Spinal cord (tissue), 10 donors: Measurements from ENCODE around the gene RIN2. TPM values are rescaled to one million over a fixed set of nuclear protein-coding genes. Genes with fewer than 3 reads are reported as not detected.

Source experiments
- DNase-seq, 6 donors: peaks; one replicate each; pipeline versions ENCODE4 v3.0.0 to v3.0.0-alpha.2; 2013 to 2015; ENCODE audit warnings: low spot score in 6 of 6, low read depth in 4 of 6
- H3K27ac ChIP-seq: one replicate; pipeline ENCODE4 v1.5.1; 2013; ENCODE audit warnings: low read depth, low read length, control low read depth
- H3K27me3 ChIP-seq: one replicate; pipeline ENCODE4 v1.6.1; 2013; ENCODE audit warnings: low read length; ENCODE audit not compliant: control insufficient read depth, insufficient read depth
- H3K36me3 ChIP-seq: one replicate; pipeline ENCODE4 v1.6.1; 2013; ENCODE audit warnings: low read length; ENCODE audit not compliant: control insufficient read depth, insufficient read depth
- H3K4me1 ChIP-seq: one replicate; pipeline ENCODE4 v1.6.1; 2013; ENCODE audit warnings: low read length; ENCODE audit not compliant: control insufficient read depth, insufficient read depth
- H3K4me3 ChIP-seq: one replicate; pipeline ENCODE4 v1.5.1; 2013; ENCODE audit warnings: low read depth, low read length, control low read depth
- H3K9me3 ChIP-seq: one replicate; pipeline ENCODE4 v1.6.1; 2013; ENCODE audit warnings: low read length; ENCODE audit not compliant: control insufficient read depth, insufficient read depth
- WGBS: methylation state at CpG from one replicate; pipeline ENCODE4 v1.1.5; 2013; ENCODE audit warnings: missing lambda C conversion rate; ENCODE audit not compliant: insufficient coverage; 5-methylcytosine and 5-hydroxymethylcytosine counted together
- long read RNA-seq, 4 donors: transcript quantifications; one replicate each; lab custom pipeline, GENCODE V29; 2026
- polyA plus RNA-seq, 2 donors: library from polyadenylated mRNA; unstranded; fragments of 120-200 nt; gene quantifications; one replicate each; pipeline ENCODE4 v1.2.1, GENCODE V29; 2013; ENCODE audit not compliant: insufficient read length in 2 of 2
- total RNA-seq, 2 donors: library from RNA; depleted of rRNA in 1 of 2; stranded (reverse); fragments of 120-200 nt in 1 of 2; fragments of >200 nt in 1 of 2; gene quantifications; one replicate each; pipeline versions ENCODE4 v1.2.3 to v1.2.4, GENCODE V29; 2013 to 2014
- donor health status: healthy.

RIN2 gene
- total RNA-seq, result 10 to 100 TPM; 32.0 to 49.6 TPM
- polyA plus RNA-seq, result 10 to 100 TPM; 29.8 to 31.6 TPM
- long read RNA-seq, donor 1, full-length matches to known transcripts, result 1 of 1 reads
- long read RNA-seq, donor 1, partial matches to known transcripts, result 0 of 1 reads
- long read RNA-seq, donor 1, other reads (novel, unspliced or antisense), result 0 of 1 reads
- long read RNA-seq, donor 2, full-length matches to known transcripts, result 2 of 2 reads
- long read RNA-seq, donor 2, partial matches to known transcripts, result 0 of 2 reads
- long read RNA-seq, donor 2, other reads (novel, unspliced or antisense), result 0 of 2 reads
- long read RNA-seq, donor 3, result 0 reads
- long read RNA-seq, donor 4, partial matches to known transcripts, result 6 of 7 reads
- long read RNA-seq, donor 4, other reads (novel, unspliced or antisense), result 0 of 7 reads

GRCh38 chr20:19758133-19758500 is at the start of gene RIN2:
TSS of gene RIN2 (plus strand) at chr20:19758258. CDS start at chr20:19889602, 131,344 bp downstream.
- H3K9me3 ChIP-seq, result no peaks in the 10 kb centered on the region
- WGBS, result 0% methylated on average over 24 of the region's 25 CpGs
- no peaks in the 10 kb centered on the region for H3K36me3 ChIP-seq
- peak within 1 kb of the TSS; percentile 65 for H3K4me3 ChIP-seq
- no peaks in the 10 kb centered on the region for H3K27me3 ChIP-seq
- H3K4me1 ChIP-seq, result peaks cover 23% of the 10 kb centered on the region
- DNase-seq, result peak in 1 of 6 donors; percentile 15
- H3K27ac ChIP-seq, result peak within 1 kb of the TSS; percentile 90

GRCh38 chr20:19709635-19710335 is 48.3 kb upstream of the RIN2 start:
- no peak for DNase-seq
- Histone ChIP-seq H3K4me3 (no peak overlapping the region), H3K4me1 (peaks cover 3% of the 10 kb centered on the region), H3K27me3 (no peaks in the 10 kb centered on the region), H3K9me3 (no peaks in the 10 kb centered on the region), H3K27ac (no peak overlapping the region), H3K36me3 (peaks cover 3% of the 10 kb centered on the region)
- 100% methylated on average over 1 of the region's 1 CpG for WGBS

GRCh38 chr20:19710336-19711120 is 47.5 kb upstream of the RIN2 start:
- H3K9me3 ChIP-seq, result no peaks in the 10 kb centered on the region
- peaks cover 3% of the 10 kb centered on the region for H3K36me3 ChIP-seq
- no peak overlapping the region for H3K27ac ChIP-seq
- H3K4me3 ChIP-seq, result no peak overlapping the region
- no peaks in the 10 kb centered on the region for H3K4me1 ChIP-seq
- WGBS, result 31% methylated on average over 4 of the region's 5 CpGs
- peak in 2 of 6 donors; percentile 25 to 58 for DNase-seq
- no peaks in the 10 kb centered on the region for H3K27me3 ChIP-seq

GRCh38 chr20:19711126-19711525 is 46.9 kb upstream of the RIN2 start:
- Histone ChIP-seq H3K9me3 (no peaks in the 10 kb centered on the region), H3K4me1 (no peaks in the 10 kb centered on the region), H3K27ac (no peak overlapping the region), H3K36me3 (peaks cover 3% of the 10 kb centered on the region), H3K27me3 (no peaks in the 10 kb centered on the region), H3K4me3 (no peak overlapping the region)
- no peak for DNase-seq
- WGBS, result 89% methylated on average over 11 of the region's 11 CpGs

DNA sequence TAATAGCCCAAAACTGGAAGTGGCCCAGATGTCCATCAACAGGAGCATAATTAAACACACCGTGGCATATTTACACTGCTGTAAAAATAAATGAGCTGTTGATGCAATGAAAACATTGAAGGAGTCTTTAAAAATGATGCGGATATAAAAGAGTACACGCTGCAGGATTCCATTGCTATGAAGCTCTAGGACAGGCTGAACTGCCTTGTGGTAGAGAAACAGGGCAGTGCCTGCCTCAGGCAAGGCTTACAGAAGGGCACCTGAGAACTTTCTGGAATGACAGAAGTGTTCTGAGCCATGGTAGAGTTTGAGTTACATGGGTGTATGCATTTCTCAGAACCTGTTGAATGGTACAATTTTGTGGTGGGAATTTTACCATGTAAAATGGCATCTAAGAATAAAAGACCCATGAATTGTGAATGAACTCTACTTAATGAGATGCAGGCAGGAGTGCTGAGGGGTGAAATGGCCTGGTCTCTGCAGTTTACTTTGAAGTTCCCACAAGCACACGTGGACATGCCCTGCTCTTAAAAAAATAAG is 45.3 kb upstream of the RIN2 start:
- WGBS, result 58% methylated on average over 2 of the region's 4 CpGs
- Histone ChIP-seq H3K4me3 (no peak overlapping the region), H3K4me1 (no peaks in the 10 kb centered on the region), H3K27me3 (no peaks in the 10 kb centered on the region), H3K36me3 (peaks cover 3% of the 10 kb centered on the region), H3K9me3 (no peaks in the 10 kb centered on the region), H3K27ac (no peak overlapping the region)
- DNase-seq, result peak in 1 of 6 donors; percentile 17

GRCh38 chr20:19713822-19714578 is 44.1 kb upstream of the RIN2 start:
- H3K9me3 ChIP-seq, result no peaks in the 10 kb centered on the region
- no peaks in the 10 kb centered on the region for H3K27me3 ChIP-seq
- no peak for DNase-seq
- WGBS, result 80% methylated on average over 1 of the region's 2 CpGs
- H3K36me3 ChIP-seq, result peaks cover 3% of the 10 kb centered on the region
- no peak overlapping the region for H3K27ac ChIP-seq
- no peaks in the 10 kb centered on the region for H3K4me1 ChIP-seq
- no peak overlapping the region for H3K4me3 ChIP-seq

GRCh38 chr20:19714579-19714840 is 43.5 kb upstream of the RIN2 start:
- H3K27me3 ChIP-seq, result no peaks in the 10 kb centered on the region
- H3K36me3 ChIP-seq, result peaks cover 3% of the 10 kb centered on the region
- WGBS, result 80% methylated on average over 1 of the region's 1 CpG
- H3K4me1 ChIP-seq, result no peaks in the 10 kb centered on the region
- H3K27ac ChIP-seq, result no peak overlapping the region
- no peaks in the 10 kb centered on the region for H3K9me3 ChIP-seq
- H3K4me3 ChIP-seq, result no peak overlapping the region
- DNase-seq, result no peak

- Histone ChIP-seq H3K9me3 (no peaks in the 10 kb centered on the region), H3K27me3 (no peaks in the 10 kb centered on the region), H3K4me1 (no peaks in the 10 kb centered on the region), H3K36me3 (peaks cover 9% of the 10 kb centered on the region), H3K27ac (no peak overlapping the region), H3K4me3 (no peak overlapping the region)
- WGBS, result 90% methylated on average over 2 of the region's 3 CpGs
- no peak for DNase-seq
Observed at GRCh38 chr20:19715986-19716385, 42.1 kb upstream of the RIN2 start.

GRCh38 chr20:19718880-19719279 is 39.2 kb upstream of the RIN2 start:
- Histone ChIP-seq H3K4me1 (no peaks in the 10 kb centered on the region), H3K9me3 (no peaks in the 10 kb centered on the region), H3K4me3 (no peak overlapping the region), H3K27ac (no peak overlapping the region), H3K27me3 (no peaks in the 10 kb centered on the region), H3K36me3 (peaks cover 14% of the 10 kb centered on the region)
- 97% methylated on average over 3 of the region's 3 CpGs for WGBS
- DNase-seq, result no peak
